SH-SY5Y (cell line): ENCODE measurements around the gene UPF3B.

Source experiments
- GATA2 ChIP-seq: IDR thresholded peaks from 2 replicates; pipeline ENCODE4 v1.6.1; 2011; ENCODE audit warnings: mild to moderate bottlenecking, low read depth, low read length
- GATA3 ChIP-seq: IDR thresholded peaks from 2 replicates; pipeline ENCODE4 v1.6.1; 2011; ENCODE audit warnings: low read depth, mild to moderate bottlenecking, low read length, moderate library complexity

Gene UPF3B, protein sequence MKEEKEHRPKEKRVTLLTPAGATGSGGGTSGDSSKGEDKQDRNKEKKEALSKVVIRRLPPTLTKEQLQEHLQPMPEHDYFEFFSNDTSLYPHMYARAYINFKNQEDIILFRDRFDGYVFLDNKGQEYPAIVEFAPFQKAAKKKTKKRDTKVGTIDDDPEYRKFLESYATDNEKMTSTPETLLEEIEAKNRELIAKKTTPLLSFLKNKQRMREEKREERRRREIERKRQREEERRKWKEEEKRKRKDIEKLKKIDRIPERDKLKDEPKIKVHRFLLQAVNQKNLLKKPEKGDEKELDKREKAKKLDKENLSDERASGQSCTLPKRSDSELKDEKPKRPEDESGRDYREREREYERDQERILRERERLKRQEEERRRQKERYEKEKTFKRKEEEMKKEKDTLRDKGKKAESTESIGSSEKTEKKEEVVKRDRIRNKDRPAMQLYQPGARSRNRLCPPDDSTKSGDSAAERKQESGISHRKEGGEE

DNA sequence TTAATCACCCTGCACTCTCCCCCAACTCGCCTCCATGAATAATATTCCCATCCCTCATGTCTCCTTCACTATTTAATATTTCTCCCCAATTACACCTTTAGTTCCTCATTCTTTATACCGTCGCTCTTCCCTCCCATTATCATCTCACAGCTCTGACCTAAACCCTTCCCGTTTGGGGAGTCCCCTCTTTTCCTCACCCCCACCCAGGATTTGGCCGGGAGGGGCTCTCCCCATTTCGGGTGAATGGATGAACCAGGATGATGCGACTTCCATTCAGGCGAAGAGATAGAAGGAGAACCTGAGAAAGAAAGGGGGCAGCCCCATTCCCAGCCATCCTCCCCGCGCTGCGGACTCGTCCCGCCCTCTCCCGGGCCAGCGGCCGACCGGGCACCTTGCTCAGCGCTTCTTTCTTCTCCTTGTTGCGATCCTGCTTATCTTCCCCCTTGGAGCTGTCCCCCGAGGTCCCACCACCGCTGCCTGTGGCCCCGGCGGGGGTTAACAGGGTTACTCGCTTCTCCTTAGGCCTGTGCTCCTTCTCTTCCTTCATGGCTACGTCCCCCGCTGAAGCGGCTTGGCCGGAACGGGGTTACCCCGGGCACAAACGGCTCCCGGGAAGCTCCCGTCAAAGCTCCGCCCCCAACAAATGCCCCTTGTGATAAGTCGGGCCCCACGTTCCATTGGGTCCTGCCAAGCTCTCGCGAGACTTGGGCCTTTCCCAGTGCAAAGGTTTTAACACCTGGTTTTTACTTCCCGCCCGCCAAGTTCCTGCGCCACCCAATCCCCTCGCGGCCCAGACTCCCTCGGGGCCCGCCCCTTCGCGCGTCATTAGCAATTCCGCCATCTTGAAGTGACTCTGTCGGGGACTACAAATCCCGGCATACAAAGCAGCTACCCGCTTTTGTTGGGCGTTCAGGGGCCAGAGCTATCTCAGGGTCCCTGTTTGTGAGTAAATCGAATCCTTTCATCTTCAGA is at the start of gene UPF3B:
TSS of gene UPF3B (minus strand) at position 582 of the 972 bp plus-strand sequence. CDS start at position 547, 35 bp downstream.
- TF ChIP-seq GATA3 (no peak), GATA2 (peak; percentile 42; the same call in 1 of the 2 replicates)

DNA sequence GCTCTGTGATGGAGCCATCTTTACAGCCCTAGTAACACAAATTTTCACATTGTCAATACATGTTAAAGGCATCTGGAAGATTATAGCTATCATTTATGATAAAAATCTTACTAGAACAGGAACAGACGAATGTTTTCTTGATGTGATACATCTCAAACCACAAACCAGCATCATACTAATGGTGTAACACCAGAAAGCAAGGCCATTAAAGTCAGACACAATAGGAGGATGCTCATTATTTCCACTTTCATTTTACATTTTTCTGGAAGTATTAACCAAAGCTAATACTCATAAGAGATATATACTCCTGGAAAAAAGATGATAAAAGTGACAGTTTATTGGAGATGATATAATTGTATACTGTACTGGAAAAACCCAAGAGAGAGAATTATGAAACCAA is 48.2 kb upstream of the UPF3B start:
- TF ChIP-seq GATA2 (no peak), GATA3 (no peak)

DNA sequence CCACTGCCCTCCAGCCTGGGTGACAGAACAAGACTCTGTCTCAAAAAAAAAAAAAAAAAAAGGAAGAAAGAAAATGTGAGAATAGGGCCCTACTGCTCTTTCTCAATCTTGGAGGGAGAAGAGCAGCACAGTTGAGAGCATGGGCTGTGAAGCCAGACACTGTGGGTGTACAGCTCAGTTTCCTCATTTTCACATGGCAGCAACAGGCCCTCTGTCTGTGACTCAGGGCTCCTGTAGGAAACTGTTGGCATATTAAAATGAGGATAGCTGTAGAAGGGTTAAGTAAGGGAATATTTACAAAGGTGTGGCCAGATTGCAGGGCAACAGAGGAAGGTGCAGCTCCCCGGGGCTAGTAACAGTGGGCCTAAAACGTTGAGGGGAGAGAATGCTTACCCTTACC is 46.4 kb upstream of the UPF3B start:
- no peak for TF ChIP-seq GATA2
- TF ChIP-seq GATA3, result no peak

DNA sequence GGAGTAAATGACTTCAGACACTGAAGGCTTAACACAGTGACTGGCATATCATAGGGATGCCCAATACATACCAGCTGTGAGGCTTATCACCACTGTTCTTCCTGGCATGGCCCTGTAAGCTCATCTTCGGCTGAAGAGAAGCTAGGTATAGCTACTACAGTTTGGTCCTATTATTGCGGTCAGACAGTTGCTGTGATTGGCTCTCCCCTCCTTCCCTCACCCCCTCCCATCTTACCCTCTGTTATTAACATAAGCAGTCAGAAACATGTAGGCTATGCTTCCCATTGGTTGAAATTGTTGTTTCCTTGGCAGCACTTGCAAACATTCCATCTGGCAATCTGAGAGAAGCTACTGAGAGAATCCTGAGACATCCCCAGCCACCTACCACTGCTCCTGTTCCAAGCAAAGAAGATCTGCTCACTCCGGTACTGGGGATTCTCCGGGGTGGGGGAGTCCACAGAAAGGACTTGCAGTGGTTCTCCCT is 43.1 kb upstream of the UPF3B start, which contains the start of gene AKAP14:
TSS of gene AKAP14 (plus strand) at position 51 of the 484 bp plus-strand sequence. CDS start 7,331 bp downstream, outside the sequence.
- TF ChIP-seq GATA2 (no peak), GATA3 (no peak)

DNA sequence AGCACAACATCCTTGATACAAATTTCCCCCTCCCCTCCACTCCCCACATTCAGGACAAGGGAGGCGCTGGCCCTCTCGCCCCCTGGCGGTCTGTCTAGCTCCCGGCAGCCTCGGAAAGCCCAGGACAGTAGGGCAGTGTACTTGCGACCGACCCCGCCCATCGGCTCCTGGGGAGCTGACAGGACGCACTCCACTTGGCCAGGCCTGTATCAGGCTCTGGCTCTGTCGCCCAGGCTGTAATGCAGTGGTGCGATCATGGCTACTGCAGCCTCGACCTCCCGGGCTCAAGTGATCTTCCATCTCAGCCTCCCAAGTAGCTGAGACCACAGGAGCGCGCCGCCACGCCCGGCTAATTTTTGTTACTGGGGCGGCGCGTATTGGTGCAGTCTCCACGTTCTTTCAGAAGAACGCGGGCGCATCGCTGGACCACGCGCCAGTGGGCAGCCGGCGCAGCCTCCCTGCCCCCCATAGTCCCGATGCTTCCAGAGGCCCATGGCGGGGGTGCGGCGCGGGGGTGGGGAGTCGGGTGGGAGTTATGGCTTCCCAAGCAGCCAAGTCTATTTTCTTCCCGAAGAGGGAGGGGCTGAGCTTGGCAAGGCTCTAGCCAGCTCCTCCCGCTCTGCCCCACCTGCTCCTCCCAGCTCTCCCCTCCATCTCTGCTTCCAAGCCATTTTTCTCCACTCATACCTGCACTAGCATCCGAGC is 35.1 kb upstream of the UPF3B start:
- TF ChIP-seq GATA2 (no peak), GATA3 (no peak)

DNA sequence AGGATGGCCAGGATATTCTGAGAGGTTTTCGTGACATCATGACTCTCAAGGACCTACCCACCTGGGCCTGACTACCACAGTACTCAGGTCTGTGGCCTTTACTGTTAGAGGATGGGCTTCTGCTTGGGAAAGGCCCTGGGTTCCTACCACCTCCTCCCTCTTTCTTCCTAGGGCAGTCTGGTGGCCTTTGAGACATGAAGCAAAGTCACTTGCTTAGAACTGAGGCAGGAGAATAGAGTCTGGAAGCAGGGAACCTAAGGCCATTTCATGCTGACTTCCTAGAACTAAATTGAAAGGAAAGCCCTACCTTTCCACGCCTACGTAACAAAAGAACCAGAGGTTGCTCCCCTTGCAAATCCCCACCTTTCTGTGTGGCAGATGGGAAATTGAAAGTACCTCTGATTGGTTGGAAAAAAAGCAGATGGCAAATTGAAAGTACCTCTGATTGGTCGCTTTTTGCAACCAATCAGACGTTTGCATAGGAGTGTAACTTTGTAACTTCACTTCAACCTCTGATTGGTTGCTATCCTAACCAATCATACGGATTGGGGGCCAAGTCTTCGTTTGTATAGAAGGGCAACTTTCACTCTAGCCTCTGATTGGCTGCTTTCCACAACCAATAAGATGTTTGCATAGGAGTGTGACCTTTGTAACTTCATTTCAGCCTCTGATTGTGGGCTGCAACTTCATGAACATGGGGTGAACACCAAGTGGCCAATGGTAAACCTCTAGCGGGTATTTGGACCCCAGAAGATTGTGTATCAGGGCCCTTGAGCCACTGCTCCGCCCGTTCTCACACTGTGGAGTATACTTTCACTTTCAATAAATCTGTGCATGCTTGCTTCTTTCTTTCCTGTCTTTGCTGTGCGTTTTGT is 33.0 kb upstream of the UPF3B start:
- TF ChIP-seq GATA2 (no peak), GATA3 (no peak)

DNA sequence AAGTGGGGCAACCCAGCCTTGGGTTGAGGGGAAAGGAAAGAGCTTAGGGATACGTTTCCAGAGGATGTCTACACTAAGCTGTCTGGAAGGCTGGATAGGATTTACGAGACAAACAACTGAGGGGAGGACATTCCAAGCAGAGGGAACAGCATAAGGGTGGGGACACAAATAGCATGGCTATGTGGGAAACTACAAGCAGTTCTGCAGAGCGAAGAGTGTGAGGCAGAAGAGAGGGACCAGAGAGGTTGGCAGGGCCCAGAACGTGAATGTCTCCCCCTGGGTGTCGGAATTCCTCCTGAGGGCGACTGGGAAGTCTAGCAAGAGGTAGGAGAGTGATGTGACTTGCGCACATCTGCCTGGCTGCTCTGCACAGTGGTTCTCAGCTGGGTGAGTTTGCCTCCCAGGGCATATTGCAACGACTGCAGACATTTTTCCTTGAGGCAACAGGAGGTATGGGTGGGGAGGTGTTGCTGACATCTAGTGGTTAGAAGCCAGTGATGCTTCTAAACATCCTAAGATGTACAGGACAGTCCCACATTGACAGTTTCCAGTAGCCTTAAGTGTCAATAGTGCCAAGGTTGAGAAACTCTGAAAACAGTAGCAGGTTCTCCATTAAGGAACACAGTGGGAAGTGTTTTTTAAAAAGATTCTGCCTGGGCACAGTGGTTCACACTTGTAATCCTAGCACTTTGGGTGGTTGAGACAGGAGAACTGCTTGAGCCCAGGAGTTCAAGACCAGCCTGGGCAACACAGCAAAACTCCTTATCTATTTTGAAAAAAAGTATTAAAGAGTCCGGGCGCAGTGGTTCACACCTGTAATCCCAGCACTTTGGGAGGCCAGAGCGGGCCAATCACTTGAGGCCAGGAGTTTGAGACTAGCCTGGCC is 28.0 kb upstream of the UPF3B start:
- no peak for TF ChIP-seq GATA2
- TF ChIP-seq GATA3, result no peak

DNA sequence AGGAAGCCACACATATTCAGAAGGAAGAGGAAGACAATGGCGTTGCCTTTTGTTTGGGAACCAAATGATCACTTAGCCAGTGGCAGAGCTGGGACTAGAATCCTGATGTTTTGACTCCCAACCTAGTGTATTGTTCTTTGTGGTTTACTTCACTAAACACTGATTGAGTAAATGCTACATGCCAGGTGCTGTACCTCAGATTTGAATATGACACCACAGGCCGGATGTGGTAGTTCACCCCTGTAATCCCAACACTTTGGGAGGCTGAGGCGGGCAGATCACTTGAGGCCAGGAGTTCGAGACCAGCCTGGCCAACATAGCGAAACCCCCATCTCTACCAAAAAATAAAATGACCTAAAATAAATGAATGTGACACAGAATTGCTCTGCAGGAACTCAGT is 27.3 kb upstream of the UPF3B start:
- TF ChIP-seq GATA3, result no peak
- no peak for TF ChIP-seq GATA2

DNA sequence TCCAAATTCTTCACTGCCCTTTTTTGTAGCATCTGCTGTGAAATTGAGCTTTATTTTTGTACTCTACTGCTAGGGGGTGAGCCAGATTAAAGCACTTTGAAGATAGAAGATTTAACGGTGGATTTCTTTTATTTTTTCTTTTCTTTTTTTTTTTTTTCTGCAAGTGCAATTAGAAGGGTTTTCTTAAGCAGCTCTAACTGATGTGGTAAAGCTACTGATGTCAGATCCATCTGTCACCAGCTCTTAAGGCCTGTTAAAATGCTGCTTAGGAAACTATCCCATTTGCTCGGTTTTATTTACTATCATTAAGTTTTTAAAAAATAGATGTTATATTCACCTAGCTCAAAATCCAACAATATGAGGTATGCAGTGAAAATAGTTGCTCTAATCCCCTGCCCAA is 26.0 kb upstream of the UPF3B start:
- TF ChIP-seq GATA2 (no peak), GATA3 (no peak)

DNA sequence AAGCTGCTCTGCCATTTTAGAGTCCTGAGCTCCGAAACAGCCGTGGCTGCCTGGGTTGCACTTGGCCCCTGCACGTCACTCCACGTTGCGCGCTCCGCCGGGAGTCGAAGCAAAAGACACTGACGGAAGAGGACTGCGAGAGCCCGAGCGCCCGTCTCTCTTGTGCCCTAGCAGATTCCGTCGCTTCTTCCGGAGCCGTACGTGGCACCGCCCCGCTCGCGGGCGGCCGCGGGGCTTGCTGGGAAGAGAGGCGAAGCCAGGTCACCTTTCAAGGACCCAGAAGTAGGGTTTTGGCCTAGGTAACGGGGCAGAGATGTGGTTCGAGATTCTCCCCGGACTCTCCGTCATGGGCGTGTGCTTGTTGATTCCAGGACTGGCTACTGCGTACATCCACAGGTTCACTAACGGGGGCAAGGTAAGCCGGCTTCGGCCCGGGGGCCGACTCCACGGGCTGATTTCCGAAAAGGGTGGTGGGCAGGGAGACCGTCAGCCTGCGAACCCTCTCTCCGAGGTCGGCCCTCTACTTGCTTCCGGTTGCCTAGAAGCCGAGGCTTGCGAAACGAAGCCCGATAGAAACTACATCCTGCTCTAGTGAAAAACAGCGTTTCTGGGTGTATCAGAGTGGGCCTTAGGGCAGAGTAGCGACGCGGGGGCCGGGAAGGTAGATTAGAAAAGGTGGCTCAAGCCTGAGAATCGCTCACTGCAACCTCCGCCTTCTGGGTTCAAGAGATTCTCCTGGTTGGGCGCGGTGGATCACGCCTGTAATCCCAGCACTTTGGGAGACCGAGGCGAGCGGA is 19.0 kb upstream of the UPF3B start, which contains the start of the genes NDUFA1 and RNF113A:
TSS of gene NDUFA1 (plus strand) at position 234 of the 797 bp plus-strand sequence. CDS start at position 314, 80 bp downstream.
TSS of gene RNF113A (minus strand) at position 135 of the 797 bp plus-strand sequence. CDS start at position 15, 120 bp downstream.
- TF ChIP-seq GATA3, result no peak
- no peak for TF ChIP-seq GATA2

DNA sequence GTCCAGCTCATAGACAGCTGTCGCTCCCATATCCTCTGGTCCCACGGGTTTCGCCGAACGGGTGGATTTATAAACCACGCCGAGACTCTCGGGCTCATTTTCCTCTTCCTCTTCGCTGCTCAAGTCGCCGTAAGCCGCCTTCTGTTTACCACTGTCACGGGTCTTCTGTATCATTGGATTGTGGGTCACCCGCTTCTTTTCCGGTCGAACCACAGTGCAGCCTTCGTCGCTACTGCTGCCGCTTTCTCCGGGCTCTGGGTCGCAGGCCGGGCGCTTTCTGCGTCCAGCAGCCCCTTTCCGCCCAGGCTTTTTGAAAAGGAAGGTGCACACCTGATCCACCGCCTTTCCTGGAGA is 18.5 kb upstream of the UPF3B start:
- no peak for TF ChIP-seq GATA2
- TF ChIP-seq GATA3, result no peak
